NT2/D1 (cell line): ENCODE measurements around the gene KPNA6.
"Not testable (repeated sequence)": the region's sequence is repeated elsewhere in the genome, so short reads cannot be mapped to it uniquely, and the experiment has no call there.

Experiments
- SUZ12 ChIP-seq: IDR thresholded peaks from 2 replicates; pipeline ENCODE4 v1.6.1; 2011; ENCODE audit not compliant: insufficient read length, insufficient read depth; ENCODE audit errors: extremely low read depth
- YY1 ChIP-seq: IDR thresholded peaks from 2 replicates; pipeline ENCODE4 v1.6.1; 2011; ENCODE audit not compliant: insufficient read length, insufficient read depth
- ZNF274 ChIP-seq: IDR thresholded peaks from 2 replicates; pipeline ENCODE4 v1.6.1; 2011; ENCODE audit warnings: mild to moderate bottlenecking, low read depth, low read length

DNA sequence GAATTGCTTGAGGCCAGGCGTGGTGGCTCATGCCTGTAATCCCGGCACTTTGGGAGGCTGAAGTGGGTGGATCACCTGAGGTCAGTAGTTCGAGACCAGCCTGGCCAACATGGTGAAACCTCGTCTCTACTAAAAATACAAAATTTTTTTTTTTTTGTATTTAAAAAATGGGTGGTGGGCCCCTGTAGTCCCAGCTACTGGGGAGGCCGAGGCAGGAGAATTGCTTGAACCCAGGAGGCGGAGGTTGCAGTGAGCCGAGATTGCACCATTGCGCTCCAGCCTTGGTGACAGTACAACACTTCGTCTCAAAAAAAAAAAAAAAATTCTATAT lies 26.1 kb downstream of the KPNA6 start:
- not testable (repeated sequence) for TF ChIP-seq YY1, ZNF274, SUZ12
